Breast epithelium (tissue), 3 donors: ENCODE results near the gene SPATA24.

ENCODE experiments used
- POLR2A ChIP-seq: fragments of 450-650 bp; IDR thresholded peaks from one replicate; pipeline ENCODE4 v1.6.1; 2016; ENCODE audit warnings: antibody characterized with exemption, mild to moderate bottlenecking, moderate library complexity
- POLR2AphosphoS5 ChIP-seq, 3 donors: sonication (generic); formaldehyde crosslinking; IDR thresholded peaks; one replicate each; pipeline ENCODE4 v1.6.1; 2017; ENCODE audit warnings: antibody characterized with exemption in 3 of 3
- TF ChIP-seq, protein P1 (sequence below), 3 donors: fragments of 450-650 bp; IDR thresholded peaks; one replicate each; pipeline ENCODE4 v1.5.1; 2016 to 2017; ENCODE audit warnings: antibody characterized with exemption in 3 of 3, mild to moderate bottlenecking in 3 of 3, moderate library complexity in 3 of 3

DNA sequence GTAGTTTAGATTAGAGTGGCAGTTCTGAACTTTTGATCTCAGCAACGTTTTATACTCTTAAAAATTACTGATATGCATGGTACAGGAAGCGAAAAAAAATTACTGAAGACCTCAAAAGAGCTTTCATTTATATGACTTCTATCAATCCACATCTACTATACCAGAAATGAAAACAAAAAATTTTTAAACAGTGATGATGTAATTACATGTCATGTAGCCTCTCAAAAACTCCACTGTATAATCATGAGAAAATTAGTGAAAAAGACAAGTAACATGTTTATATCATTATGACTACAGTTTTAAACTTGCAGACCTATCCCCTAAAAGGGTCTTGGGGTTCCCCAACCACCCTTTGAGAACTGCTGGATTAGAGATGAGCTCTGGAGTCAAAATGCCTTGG lies 26.1 kb upstream of the SPATA24 start:
- TF ChIP-seq, protein P1, sequence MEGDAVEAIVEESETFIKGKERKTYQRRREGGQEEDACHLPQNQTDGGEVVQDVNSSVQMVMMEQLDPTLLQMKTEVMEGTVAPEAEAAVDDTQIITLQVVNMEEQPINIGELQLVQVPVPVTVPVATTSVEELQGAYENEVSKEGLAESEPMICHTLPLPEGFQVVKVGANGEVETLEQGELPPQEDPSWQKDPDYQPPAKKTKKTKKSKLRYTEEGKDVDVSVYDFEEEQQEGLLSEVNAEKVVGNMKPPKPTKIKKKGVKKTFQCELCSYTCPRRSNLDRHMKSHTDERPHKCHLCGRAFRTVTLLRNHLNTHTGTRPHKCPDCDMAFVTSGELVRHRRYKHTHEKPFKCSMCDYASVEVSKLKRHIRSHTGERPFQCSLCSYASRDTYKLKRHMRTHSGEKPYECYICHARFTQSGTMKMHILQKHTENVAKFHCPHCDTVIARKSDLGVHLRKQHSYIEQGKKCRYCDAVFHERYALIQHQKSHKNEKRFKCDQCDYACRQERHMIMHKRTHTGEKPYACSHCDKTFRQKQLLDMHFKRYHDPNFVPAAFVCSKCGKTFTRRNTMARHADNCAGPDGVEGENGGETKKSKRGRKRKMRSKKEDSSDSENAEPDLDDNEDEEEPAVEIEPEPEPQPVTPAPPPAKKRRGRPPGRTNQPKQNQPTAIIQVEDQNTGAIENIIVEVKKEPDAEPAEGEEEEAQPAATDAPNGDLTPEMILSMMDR (IDR thresholded peaks at IDR 0.05) = no peak
- TF ChIP-seq POLR2A = no peak
- no peak for TF ChIP-seq POLR2AphosphoS5 (IDR thresholded peaks at IDR 0.05)
